ENCODE results near the gene CCDC148.

DNA sequence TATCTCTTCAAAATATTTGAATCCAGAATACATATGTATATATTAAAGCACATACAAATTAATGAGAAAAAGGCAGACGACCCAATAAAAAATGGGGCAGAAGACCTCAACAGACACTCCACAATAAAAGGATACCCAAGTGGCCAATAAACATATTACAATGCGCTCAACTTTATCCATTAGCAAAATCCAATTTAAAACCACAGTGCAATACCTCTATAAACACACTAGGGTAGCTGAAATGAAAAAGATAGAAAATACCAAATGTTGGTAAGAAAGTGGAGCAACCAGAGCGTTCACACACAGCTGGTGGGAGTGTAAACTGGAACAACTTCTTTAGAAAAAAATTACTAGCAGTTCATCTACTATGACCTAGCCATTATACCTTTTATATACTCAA is 75.3 kb downstream of the CCDC148 start:
- TF ChIP-seq CTCF (IDR thresholded peaks at IDR 0.05; ENCODE audit: low read depth, low read length) (no peak), EZH2phosphoT487 (IDR thresholded peaks at IDR 0.05; ENCODE audit: low read depth) (no peak)
